Stimulated activated CD8-positive, alpha-beta memory T cell treated with anti-CD3 and anti-CD28 coated beads, Interleukin-4, amount 100 ng/mL, for 24 hours (primary cell): Measurements from ENCODE around the gene DYNC1LI1.
"Not testable (repeated sequence)": the region's sequence is repeated elsewhere in the genome, so short reads cannot be mapped to it uniquely, and the experiment has no call there.

ENCODE experiments used
- DNase-seq: peaks from one replicate; pipeline ENCODE4 v3.0.0-alpha.2; 2020; ENCODE audit warnings: low read depth

Gene DYNC1LI1

GRCh38 chr3:32583708-32584107, 13.1 kb upstream of the DYNC1LI1 start:
- no peak for DNase-seq

- DNase-seq = not testable (repeated sequence)
Observed at GRCh38 chr3:32578669-32579068, 8.0 kb upstream of the DYNC1LI1 start.

GRCh38 chr3:32577581-32578556, 7.2 kb upstream of the DYNC1LI1 start:
- peak; percentile 3 for DNase-seq

GRCh38 chr3:32577174-32577573, 6.5 kb upstream of the DYNC1LI1 start:
- DNase-seq = no peak

GRCh38 chr3:32575451-32576113, 4.9 kb upstream of the DYNC1LI1 start:
- DNase-seq = no peak

- DNase-seq = no peak
Observed at GRCh38 chr3:32571192-32571485, 481 bp upstream of the DYNC1LI1 start.

GRCh38 chr3:32569540-32570420, 878 bp downstream of the DYNC1LI1 start:
- peak; percentile 15 for DNase-seq

GRCh38 chr3:32568953-32569352, 1.7 kb downstream of the DYNC1LI1 start:
- DNase-seq = no peak

- DNase-seq = no peak
Observed at GRCh38 chr3:32564195-32564594, 6.5 kb downstream of the DYNC1LI1 start.

- no peak for DNase-seq
Observed at GRCh38 chr3:32562640-32563039, 8.0 kb downstream of the DYNC1LI1 start.

- no peak for DNase-seq
Observed at GRCh38 chr3:32557640-32558352, 12.9 kb downstream of the DYNC1LI1 start.

GRCh38 chr3:32556332-32556731, 14.3 kb downstream of the DYNC1LI1 start:
- DNase-seq = no peak

- no peak for DNase-seq
Observed at GRCh38 chr3:32553973-32554372, 16.7 kb downstream of the DYNC1LI1 start.

GRCh38 chr3:32553459-32553858, 17.2 kb downstream of the DYNC1LI1 start:
- DNase-seq = no peak

GRCh38 chr3:32552013-32552412, 18.6 kb downstream of the DYNC1LI1 start:
- no peak for DNase-seq

- no peak for DNase-seq
Observed at GRCh38 chr3:32551496-32551895, 19.2 kb downstream of the DYNC1LI1 start.

- no peak for DNase-seq
Observed at GRCh38 chr3:32551087-32551486, 19.6 kb downstream of the DYNC1LI1 start.

- DNase-seq = no peak
Observed at GRCh38 chr3:32545305-32545704, 25.4 kb downstream of the DYNC1LI1 start.

GRCh38 chr3:32544894-32545293, 25.8 kb downstream of the DYNC1LI1 start:
- no peak for DNase-seq

GRCh38 chr3:32542807-32543206, 27.9 kb downstream of the DYNC1LI1 start:
- DNase-seq = no peak

- no peak for DNase-seq
Observed at GRCh38 chr3:32540899-32541298, 29.8 kb downstream of the DYNC1LI1 start.

- no peak for DNase-seq
Observed at GRCh38 chr3:32532434-32532833, 38.2 kb downstream of the DYNC1LI1 start.
